HG02943 (cell line): ENCODE data around the gene TSPAN17.

Source experiments
- ATAC-seq: cut with Tn5 transposase; IDR thresholded peaks from one replicate; pipeline ENCODE4 v1.9.1; 2021; ENCODE audit warnings: mild to moderate bottlenecking, low read depth, moderate library complexity; ENCODE audit not compliant: unreplicated experiment

The TSPAN17 gene

DNA sequence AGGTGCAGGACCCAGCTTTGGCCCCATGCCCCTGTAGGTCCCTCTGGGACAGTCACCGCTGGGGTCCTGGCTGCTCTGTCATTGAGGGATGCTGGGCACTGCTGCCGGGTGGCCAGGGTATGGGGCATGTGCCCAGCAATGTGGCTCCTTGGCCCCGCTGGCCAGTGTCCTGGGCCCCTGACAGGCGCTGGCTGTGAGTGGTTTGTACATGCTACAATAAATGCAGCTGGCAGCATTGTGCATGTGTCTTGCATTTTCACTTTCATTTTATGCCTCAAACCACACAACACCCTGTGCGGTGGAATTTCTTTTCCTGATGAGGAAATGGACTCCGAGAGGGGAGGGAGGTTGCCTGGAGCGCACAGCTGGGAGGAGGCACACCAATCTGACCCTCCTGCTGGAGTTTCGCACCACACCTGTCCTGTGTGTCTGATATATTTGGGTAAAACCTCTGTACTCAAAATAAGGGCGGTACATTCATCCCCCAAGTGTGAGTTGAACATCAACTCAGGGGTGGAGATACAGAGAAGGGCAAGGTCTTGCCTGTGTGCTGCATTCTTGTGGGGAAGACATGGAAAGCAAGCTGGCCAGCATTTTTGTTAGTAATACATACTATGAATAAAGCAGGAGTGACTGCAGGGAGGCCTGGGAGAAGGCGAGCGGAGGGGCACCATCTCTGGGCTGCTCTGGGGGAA, 11.7 kb downstream of the TSPAN17 start:
- ATAC-seq: no peak

DNA sequence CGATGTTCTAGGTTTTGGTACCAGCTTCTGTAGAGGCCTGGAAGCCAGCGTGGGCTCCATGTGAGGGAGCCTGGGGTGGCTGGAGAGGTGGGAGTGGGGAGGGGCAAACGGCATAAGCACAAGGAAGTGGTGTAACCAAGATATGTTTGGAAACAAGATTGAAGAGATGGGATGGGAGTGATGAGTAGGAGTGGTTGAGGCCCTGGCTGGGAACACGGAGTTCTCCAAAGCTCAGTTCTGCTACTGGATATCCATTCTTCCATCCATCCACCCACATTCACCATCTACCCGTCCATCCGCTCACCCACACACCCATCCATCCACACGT, 12.2 kb downstream of the TSPAN17 start:
- no peak for ATAC-seq

DNA sequence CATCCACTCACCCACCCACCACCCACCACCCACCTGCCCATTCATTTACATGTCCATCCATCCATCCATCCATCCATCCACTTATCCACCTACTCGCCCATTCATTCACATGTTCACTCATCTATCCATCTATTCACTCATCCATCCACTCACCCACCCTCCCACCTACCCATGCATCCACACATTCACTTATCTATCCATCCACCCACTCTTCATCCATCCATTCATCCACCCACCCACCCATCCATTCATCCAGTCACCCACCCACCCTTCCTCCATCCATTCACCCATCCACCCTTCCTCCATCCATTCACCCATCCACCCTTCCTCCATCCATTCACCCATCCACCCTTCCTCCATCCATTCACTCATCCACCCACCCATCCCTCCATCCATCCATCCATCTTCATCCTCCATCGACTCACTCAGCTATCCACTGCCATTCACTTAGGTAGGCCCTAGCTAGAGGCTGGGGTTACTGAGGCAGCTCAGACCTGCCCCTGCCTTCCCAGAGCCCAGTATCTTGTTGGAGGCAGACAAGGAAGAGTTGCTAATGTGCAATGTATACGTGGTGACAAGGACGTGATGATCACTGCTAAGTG, 12.7 kb downstream of the TSPAN17 start:
- ATAC-seq: no peak

DNA sequence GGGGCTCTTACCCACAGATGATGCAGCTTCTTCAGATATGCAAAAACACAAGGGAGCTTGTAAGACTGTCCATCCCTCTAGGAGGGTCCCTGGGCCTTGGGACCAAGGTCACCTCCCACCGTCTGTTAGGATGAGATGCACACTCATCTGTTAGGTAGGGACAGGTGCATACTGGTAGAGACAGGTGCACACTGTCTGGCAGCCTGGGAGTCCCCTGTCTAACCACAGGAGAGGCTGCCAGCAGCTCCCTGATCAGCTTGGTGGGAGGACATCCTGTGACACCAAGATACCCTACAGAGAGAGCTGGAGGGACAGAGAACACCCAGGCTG, 13.2 kb downstream of the TSPAN17 start:
- ATAC-seq: no peak

DNA sequence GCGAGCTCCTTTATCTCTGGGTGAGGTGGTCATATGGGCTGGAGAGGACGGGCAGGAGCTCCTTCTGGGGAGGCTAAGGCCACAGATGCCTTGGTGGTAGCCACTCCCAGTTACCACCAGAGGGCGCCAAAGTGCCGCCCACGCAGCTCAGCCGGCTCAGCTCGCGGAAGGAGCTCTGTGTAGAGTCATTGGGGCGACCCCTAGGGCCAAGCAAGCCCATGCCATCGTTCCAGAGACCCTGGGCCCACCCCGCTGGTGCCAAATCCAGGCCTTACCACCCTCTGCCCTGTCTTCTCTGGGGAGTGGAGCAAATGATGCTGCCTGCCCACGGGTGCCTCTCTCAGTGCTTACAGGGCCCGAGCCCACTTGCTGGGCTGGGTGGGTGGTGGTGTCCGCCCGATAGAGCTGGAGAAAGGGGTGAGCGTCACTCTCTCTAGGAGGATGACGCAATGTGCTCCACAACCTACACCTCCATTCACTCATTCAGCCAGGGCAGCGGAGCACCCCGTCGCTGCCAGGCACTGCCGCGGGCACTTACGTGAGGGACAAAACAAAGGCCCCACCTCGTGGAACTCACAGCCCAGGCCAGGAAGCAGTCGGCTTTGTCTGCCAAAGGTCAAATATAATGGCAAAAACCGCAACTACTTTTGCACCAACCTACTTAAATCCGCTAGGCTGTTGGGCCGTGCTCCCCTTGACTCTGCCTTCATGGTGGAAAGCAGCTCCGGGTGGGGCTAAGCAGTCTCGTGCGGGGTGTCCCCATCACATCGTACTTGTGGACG, 13.8 kb downstream of the TSPAN17 start:
- no peak for ATAC-seq

DNA sequence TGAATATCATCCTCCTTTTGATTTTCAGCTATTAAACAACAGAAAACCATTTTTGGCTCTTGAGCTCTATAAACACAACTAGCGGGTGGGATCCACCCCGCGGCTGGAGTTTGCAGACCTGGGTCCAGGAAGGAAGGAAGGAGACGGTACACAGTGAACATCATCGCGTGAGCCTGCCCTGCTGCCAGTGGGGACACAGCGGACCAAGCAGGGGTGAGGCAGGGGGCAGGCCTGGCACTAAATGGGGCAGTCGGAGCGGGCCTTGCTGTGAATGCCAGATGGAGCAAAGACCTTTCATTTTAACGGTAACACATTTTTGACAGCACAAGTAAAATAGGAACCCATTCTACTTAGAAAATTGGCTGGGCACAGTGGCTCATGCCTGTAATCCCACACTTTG, 14.4 kb downstream of the TSPAN17 start:
- no peak for ATAC-seq

DNA sequence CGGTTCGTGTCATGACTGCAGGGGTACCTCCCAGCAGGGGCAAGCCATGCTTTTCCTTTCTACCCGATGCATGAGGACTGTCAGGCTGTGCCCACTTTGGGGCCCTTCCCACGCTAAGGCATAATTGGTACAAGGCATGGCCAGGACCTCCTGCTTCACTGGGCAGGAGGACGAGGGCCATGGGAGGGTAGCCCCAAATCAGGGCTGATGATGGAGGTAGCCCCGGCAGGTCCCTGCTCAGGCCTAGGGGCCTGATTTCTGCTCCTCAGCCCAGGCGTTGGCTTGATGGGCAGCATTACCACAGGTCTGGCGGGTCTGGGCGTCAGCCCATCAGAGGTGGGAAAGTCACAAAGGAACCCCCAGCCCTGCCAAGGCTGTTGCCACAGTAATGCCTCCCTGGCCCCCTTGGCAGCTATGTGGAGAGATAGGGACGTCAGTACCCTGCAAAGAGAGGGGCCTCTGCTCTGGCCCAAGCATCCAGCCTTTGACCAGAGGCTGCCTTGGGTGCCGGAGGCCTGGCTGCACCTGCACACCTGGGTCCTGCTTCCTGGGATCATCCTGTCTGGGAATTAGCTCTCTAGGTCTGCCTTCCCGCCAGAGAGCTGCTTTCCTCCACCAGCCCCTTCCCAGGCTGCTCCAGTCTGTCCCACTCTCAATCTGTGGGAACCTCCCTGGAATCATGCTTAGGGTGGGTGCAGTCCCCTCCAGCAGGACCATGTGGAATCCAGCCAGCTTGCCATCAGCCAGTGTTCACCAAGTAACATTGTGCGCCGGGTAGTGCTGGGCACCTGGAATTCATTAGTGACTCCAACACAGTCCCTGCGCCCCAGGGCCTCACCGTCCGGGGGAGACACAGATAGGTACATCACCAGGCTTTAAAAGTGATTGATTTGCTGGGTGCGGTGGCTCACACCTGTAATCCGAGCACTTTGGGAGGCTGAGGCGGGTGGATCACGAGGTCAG, 15.4 kb downstream of the TSPAN17 start:
- no peak for ATAC-seq

DNA sequence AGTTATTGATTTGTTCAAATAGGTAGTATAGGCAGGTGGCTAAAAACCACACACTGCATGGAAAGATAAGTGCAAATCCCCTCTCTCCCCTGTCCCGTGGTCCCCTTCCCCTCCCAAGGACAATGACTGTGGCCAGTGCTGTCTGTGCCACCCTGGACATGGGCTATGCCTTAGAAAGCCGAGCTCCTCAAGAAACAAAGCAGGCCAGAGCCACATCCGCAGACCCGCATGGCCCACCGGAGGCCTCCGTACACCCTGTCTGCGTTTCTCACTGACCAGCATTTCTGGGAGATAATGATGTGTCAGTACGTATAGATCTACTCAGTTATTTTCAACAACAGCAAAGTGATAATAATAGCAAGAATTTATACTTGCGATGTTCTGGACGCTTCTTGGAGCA, 16.3 kb downstream of the TSPAN17 start:
- no peak for ATAC-seq

DNA sequence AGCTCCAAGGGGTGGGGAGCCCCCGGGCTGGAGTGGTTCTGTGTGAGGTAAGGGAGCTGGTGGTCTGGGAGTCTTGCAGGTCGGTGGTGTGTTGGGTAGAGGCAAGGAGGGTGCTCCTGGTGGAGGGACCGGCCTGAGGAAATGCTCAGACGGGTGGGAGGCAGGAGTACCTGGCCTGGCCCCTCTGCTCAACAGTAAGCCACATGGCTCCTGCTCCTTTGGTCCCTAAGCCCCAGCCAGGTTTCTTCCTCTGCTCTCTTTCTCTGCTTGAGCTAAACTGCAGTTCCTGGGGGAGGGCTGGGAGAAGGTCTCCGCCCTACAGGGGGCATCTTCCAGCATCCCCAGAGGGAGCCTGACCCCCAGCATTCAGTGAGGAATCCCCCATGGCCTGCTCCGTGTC, 17.2 kb downstream of the TSPAN17 start:
- no peak for ATAC-seq

DNA sequence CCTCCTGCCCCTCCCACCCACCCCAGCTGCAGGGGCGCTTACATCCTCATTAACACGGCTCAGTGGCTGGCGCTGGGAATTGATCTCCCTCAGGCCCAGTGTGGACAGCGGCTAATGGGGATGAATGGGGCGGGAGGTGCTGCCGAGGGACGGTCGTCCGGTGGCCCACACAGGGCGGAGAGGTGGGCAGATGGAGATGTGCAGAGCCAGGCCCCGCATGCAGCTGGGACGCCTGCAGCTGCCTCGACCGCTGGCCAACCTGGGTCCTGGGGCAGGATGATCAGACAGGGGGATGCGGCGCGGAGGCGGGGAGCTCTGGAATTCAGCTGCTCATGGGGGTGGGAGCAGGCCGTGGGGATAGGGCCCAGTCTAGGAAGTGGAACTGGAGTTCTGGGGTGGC, 17.6 kb downstream of the TSPAN17 start:
- ATAC-seq: no peak

DNA sequence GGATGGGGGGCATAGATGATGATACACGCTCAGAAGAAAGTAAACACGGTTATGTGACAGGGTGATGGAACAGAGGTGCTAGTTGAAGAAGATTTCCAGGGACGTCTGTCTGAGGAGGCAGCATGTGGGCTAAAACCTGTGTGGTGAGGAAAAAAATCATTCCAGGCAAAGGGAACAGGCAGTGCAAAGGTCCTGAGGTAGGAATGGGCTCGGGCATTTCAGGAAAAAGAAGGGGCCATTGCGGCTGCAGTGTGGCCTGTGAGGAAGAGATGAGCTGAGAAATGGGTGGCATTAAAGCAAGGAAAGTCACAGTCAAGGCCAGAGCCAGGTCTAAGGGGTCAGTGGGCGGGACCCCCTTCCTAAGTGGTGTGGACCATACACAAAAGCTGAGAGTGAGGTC, 18.2 kb downstream of the TSPAN17 start:
- no peak for ATAC-seq

DNA sequence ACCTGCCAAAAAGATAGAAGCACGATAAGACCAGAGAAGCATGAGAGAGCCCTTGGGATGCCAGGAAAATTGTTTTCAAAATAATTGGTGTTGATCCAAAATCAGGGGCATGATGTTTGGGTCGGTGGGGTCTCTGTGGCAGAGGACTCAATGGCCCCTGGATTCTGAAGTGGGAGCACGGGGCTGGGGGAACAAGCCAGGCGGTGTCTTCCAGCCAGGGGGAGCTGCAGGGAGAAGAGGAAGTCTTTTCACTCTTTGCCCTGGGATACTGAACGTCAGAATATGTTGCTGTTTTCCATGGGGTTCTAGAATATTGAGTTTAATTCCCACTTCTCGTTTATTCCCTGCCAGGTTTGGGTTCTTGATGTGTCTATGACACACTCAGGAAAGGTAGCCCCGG, 20.4 kb downstream of the TSPAN17 start:
- ATAC-seq: no peak

DNA sequence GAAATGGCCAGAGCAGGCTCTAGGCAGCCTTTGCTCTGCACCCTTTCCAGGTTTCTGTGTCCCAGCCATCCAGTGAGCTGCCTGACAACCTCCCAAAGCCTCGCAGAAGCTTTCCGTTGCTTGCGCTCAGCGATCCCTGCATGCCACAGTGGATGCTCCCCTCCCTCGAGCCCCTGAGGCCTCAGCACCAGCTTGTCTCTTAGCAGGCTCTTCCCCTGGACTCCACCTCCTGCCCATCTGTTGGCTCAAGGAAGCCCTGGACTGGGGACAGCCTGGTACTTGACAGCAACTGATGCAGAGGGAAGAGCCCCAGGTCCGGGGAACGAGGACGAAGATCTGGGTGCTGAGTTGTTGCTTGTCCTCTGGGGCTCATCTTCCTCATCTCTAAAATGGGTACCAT, 23.2 kb downstream of the TSPAN17 start:
- ATAC-seq: no peak

DNA sequence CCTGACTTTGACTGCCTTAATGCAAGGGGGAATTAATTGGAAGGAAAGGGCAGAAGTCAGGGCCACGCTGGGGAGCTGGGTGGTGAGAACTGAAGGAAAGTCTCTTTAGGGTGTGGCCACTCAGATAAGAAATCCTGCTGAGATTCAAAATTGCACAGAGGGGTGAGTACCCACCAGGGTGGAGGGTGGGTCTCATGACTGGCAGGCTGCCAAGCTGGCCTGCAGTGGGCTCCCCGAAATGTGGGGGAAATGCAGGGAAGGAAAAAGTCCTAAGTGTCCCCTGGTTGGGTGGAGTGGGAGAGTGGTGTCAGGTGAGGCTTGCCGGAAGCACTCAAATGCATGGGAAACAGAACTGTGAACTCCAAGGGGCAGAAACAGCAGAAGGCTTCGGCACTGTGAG, 24.1 kb downstream of the TSPAN17 start:
- no peak for ATAC-seq

DNA sequence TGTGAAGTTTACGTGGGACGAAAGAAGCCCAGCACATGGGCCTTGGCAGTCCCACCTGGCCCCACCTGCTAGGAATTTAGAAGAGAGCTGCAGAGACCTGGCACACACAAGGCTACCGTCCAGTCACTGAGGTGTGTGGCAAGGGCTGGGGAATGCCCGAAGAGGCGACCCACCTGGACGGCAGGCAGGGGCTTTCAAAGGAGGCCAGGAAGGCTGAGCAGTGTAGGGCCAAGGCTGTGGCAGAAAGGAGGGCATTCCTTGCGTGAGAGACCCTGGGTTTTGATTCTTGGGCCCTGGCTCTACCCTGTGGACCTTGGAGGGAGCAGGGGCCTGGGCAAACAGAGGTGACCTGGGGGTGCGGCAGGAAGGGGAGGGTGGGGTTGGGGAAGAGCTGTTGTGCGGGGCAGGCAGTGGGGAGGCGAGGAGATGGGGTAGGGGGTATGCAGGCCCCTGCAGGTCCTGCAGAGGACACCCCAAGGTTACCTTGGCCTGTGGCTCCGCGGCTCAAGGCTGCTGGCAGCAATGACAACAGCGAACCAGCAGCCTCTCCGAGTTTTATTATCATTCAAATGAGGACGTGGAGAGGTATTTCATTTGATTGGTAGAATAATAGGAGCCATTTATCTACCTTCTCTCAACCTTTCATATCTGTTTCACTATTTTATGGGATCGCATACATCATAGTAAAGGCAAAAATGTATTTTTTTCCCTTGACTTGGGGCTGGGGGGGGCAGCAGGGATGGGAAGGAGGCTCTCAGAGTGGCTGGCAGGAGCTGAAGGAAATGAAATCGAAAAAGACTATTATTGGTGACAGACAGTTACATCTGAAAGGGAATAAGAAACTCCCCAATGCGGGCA, 24.8 kb downstream of the TSPAN17 start:
- no peak for ATAC-seq

DNA sequence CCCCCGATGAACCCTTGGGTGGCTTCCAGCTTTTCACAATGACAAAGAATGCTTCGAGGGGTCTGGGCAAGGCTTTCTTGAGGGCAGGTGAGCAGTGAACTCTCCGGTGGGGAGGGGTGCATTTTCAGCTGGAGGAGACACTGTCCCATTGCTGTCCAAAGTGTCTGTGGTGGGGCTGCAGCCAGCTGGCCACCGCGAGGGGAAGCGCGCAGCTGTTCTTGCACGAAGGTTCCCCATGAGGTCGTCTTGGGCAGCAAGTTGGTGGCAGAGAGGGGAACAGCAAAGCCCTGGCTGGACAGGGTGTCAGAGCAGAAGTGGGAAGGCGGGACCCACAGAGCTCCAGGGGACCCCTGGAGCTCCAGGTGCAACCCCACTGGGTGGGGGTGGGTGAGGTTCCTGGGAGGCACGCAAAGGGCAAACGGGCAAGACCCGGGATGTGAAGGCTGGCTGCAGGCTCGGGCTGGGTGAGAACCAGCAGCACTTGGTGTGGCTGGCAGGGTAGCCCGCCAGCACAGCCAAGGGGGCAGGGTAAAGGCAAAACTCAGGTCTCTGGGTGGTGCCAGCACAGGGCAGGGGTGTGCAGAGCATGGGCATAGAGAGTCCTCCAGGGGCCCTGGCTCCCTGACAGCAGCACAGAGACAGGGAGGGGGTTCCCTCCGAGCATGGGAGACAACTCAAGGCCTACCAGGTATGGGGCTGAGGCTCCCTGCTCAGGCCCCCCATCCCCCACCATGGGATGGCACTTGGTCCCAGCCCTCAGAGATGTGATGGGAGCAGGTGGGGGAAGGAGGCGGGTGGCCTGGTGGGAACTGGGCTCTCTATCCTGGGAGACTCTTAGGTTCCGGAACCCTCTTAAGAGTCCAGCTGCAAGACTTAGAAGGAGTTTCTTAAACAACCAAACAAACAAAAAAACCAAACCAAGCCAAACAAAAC, 26.6 kb downstream of the TSPAN17 start:
- ATAC-seq: no peak

DNA sequence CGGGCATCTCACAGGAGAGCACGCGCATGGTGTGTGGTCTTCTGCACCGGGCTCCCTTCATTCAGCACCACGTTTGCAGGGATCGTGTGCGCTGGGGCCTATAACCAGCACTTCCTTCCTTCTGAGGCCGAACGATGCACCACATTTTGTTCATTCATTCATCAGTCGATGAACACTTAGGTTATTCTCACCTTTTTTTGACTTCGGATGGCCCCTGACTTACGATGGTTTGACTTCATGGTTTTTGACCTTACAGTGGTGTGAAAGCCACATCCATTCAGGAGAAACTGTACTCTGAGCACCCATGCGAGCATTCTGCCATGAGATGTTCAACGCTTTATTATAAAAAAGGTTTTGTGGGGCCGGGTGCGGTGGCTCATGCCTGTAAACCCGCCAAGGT, 27.5 kb downstream of the TSPAN17 start:
- ATAC-seq: no peak

DNA sequence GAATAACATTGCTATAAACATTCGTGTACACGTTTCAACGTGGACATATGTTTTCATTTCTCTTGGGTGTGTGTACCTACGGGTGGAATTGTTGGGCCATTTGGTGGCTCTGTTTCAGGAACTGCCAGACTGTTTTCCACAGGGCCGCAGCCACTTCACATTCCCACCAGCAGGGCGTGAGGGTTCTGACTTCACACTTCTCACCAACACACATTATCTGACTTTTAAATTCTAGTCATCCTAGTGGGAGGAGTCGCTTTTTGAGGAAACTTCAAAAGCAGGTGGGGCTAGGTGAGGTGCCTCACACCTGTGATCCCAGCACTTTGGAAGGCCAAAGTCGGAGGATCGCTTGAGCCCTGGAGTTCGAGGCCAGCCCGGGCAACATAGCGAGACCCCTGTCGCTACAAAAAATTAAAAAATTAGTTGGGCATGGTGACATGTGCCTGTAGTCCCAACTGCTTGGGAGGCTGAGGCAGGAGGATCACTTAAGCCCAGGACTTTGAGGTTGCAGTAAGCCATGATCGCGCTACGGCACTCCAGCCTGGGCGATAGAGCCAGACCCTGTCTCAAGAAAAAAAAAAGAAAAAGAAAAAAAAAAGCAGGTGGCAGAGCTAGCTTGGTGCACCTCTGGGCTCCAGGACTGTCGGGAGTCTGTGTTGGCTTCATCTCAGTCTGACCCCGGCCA, 28.5 kb downstream of the TSPAN17 start:
- no peak for ATAC-seq
